Naive thymus-derived CD4-positive, alpha-beta T cell (primary cell): Measurements from ENCODE around the gene TMEM62. TPM values are rescaled to one million over a fixed set of nuclear protein-coding genes. Genes with fewer than 3 reads are reported as not detected.

Experiments
- ATAC-seq: fragments of 150-1000 bp; cut with Tn5 transposase; 2 replicates; pipeline ENCODE4 v1.10.0; 2021; ENCODE audit warnings: mild to moderate bottlenecking, moderate library complexity
- CTCF ChIA-PET: fragments of 350-600 bp; sonication (Branson Sonifier 250); formaldehyde crosslinking; loops from one replicate; lab custom pipeline; 2021; ENCODE audit warnings: antibody characterized with exemption; lab: Charles Lee
- POLR2A ChIA-PET: fragments of 350-600 bp; sonication (Branson Sonifier 250); formaldehyde crosslinking; loops from one replicate; lab custom pipeline; 2021; ENCODE audit warnings: antibody characterized with exemption, inconsistent platforms; lab: Charles Lee
- DNase-seq, 9 donors: peaks; one replicate each; pipeline versions ENCODE4 v3.0.0 to v3.0.0-alpha.2; 2020 to 2022; ENCODE audit warnings: mixed read lengths in 1 of 9
- H3K27ac ChIP-seq: one replicate; pipeline ENCODE4 v1.7.0; 2013; ENCODE audit warnings: mild to moderate bottlenecking, low read depth, low read length, moderate library complexity
- H3K27me3 ChIP-seq, 2 donors: one replicate each; pipeline ENCODE4 v1.7.0; 2013; ENCODE audit warnings: low read length in 2 of 2, mild to moderate bottlenecking in 2 of 2, moderate library complexity in 2 of 2; ENCODE audit not compliant: control insufficient read depth in 2 of 2, insufficient read depth in 2 of 2
- H3K36me3 ChIP-seq, 3 experiments: 1 replicate in 2 of 3; 2 replicates in 1 of 3; pipeline ENCODE4 v1.7.0; 2013; ENCODE audit warnings: low read length in 3 of 3, mild to moderate bottlenecking in 3 of 3, moderate library complexity in 1 of 3; ENCODE audit not compliant: insufficient read depth in 3 of 3, control insufficient read depth in 2 of 3
- H3K4me1 ChIP-seq, 2 donors: one replicate each; pipeline ENCODE4 v1.7.0; 2013; ENCODE audit warnings: low read length in 2 of 2, mild to moderate bottlenecking in 2 of 2, moderate library complexity in 1 of 2; ENCODE audit not compliant: control insufficient read depth in 2 of 2, insufficient read depth in 2 of 2
- H3K4me3 ChIP-seq: 2 replicates; pipeline ENCODE4 v1.7.0; 2013; ENCODE audit warnings: mild to moderate bottlenecking, low read length
- H3K9me3 ChIP-seq, 3 experiments: 1 replicate in 2 of 3; 2 replicates in 1 of 3; pipeline ENCODE4 v1.7.0; 2013; ENCODE audit warnings: low read length in 3 of 3; ENCODE audit not compliant: control insufficient read depth in 2 of 3
- H3K27ac Mint-ChIP-seq, 9 donors: one replicate each; pipeline ENCODE4 v1.8.0; 2020 to 2022; ENCODE audit warnings: mixed read lengths in 9 of 9, mild to moderate bottlenecking in 8 of 9, moderate library complexity in 5 of 9, inconsistent platforms in 2 of 9
- H3K27me3 Mint-ChIP-seq, 5 donors: one replicate each; pipeline ENCODE4 v1.8.0; 2021 to 2022; ENCODE audit warnings: mixed read lengths in 5 of 5, mild to moderate bottlenecking in 1 of 5
- H3K36me3 Mint-ChIP-seq, 5 donors: one replicate each; pipeline ENCODE4 v1.8.0; 2020 to 2022; ENCODE audit warnings: mixed read lengths in 5 of 5, mild to moderate bottlenecking in 3 of 5, inconsistent platforms in 1 of 5
- H3K4me1 Mint-ChIP-seq, 7 donors: one replicate each; pipeline ENCODE4 v1.8.0; 2020 to 2022; ENCODE audit warnings: mixed read lengths in 7 of 7, mild to moderate bottlenecking in 3 of 7, inconsistent platforms in 1 of 7
- H3K4me3 Mint-ChIP-seq, 10 donors: one replicate each; pipeline ENCODE4 v1.8.0; 2020 to 2022; ENCODE audit warnings: mild to moderate bottlenecking in 10 of 10, mixed read lengths in 10 of 10, moderate library complexity in 6 of 10, inconsistent platforms in 2 of 10
- H3K9me3 Mint-ChIP-seq, 11 donors: one replicate each; pipeline ENCODE4 v1.8.0; 2020 to 2022; ENCODE audit warnings: mixed read lengths in 11 of 11, mild to moderate bottlenecking in 4 of 11, inconsistent platforms in 1 of 11, moderate library complexity in 1 of 11
- intact Hi-C, 2 donors: fragments of 100-400 bp; cut with micrococcal nuclease; formaldehyde crosslinking; loops; one replicate each; pipeline ENCODE4 v1.15.1; 2023
- polyA plus RNA-seq, 2 donors: library from polyadenylated mRNA; unstranded; fragments of 300-500 nt; fragmentation: Illumina TruSeq; gene quantifications; one replicate each; pipeline ENCODE4 v1.2.3, GENCODE V29; 2021
- total RNA-seq, 6 experiments: library from RNA in 5 of 6; stranded (reverse) in 5 of 6; gene quantifications; 1 replicate in 5 of 6; 2 replicates in 1 of 6; pipeline ENCODE4 v1.2.3 and lab custom pipeline; 2021 to 2026

Gene TMEM62
- total and polyA plus RNA-seq, 7 experiments from 2014 or later, result 3.6 to 21.5 (median 15.2) TPM

- intact Hi-C loops, result loop anchor here in 1 of 2 donors (5.0 kb wide), 1 partner anchor 37 kb away; the partner anchor contains the start of gene TMEM62
- H3K27ac ChIP-seq, result no peak overlapping the region
- DNase-seq, result no peak
- no peak overlapping the region for H3K4me3 Mint-ChIP-seq
- no peaks in the 10 kb centered on the region for H3K27me3 ChIP-seq
- CTCF ChIA-PET, result interaction anchor here (0.6 kb wide), 1 partner anchor 17 kb away, joined by 3 read pairs; no protein-coding TSS in a partner anchor
- H3K27ac Mint-ChIP-seq, result peak overlapping the region in 1 of 9 donors; percentile 49
- ATAC-seq, result no peak
- POLR2A ChIA-PET, result interaction anchor here (0.6 to 0.7 kb wide), 2 partner anchors 22 to 109 kb away, joined by 3 read pairs; no protein-coding TSS in a partner anchor
- H3K36me3 ChIP-seq, result peaks cover 0 to 17% (median 0%) of the 10 kb centered on the region in 3 experiments
- H3K4me3 ChIP-seq, result no peak overlapping the region
- H3K36me3 Mint-ChIP-seq, result peaks cover 5 to 42% (median 27%) of the 10 kb centered on the region in 5 donors
- H3K4me1 ChIP-seq, result no peaks in the 10 kb centered on the region
- no peaks in the 10 kb centered on the region for H3K27me3 Mint-ChIP-seq
- H3K4me1 Mint-ChIP-seq, result peaks cover 24 to 80% (median 66%) of the 10 kb centered on the region in 7 donors
- H3K9me3 Mint-ChIP-seq, result no peaks in the 10 kb centered on the region
- no peaks in the 10 kb centered on the region for H3K9me3 ChIP-seq
Observed at GRCh38 chr15:43095243-43095642, 38.1 kb upstream of the TMEM62 start.

- H3K27ac ChIP-seq, result no peak overlapping the region
- no peak for ATAC-seq
- H3K27ac Mint-ChIP-seq, result peak overlapping the region in 1 of 9 donors; percentile 49
- H3K9me3 Mint-ChIP-seq, result no peaks in the 10 kb centered on the region
- ChIA-PET POLR2A (interaction anchor here (0.6 to 0.7 kb wide), 2 partner anchors 23 to 109 kb away, joined by 3 read pairs; no protein-coding TSS in a partner anchor), CTCF (interaction anchor here (0.6 kb wide), 1 partner anchor 17 kb away, joined by 3 read pairs; no protein-coding TSS in a partner anchor)
- peaks cover 0 to 18% (median 0%) of the 10 kb centered on the region in 3 experiments for H3K36me3 ChIP-seq
- H3K27me3 ChIP-seq, result no peaks in the 10 kb centered on the region
- no peaks in the 10 kb centered on the region for H3K27me3 Mint-ChIP-seq
- no peak overlapping the region for H3K4me3 ChIP-seq
- no peaks in the 10 kb centered on the region for H3K4me1 ChIP-seq
- intact Hi-C loops, result loop anchor here in 1 of 2 donors (5.0 kb wide), 1 partner anchor 36 kb away; the partner anchor contains the start of gene TMEM62
- no peak for DNase-seq
- peak overlapping the region in 1 of 10 donors; percentile 6 for H3K4me3 Mint-ChIP-seq
- H3K36me3 Mint-ChIP-seq, result peaks cover 5 to 47% (median 31%) of the 10 kb centered on the region in 5 donors
- peaks cover 26 to 82% (median 67%) of the 10 kb centered on the region in 7 donors for H3K4me1 Mint-ChIP-seq
- no peaks in the 10 kb centered on the region for H3K9me3 ChIP-seq
Observed at GRCh38 chr15:43095708-43096347, 37.6 kb upstream of the TMEM62 start.

- H3K9me3 ChIP-seq, result no peaks in the 10 kb centered on the region
- no peak overlapping the region for H3K4me3 ChIP-seq
- peaks cover 0 to 18% (median 0%) of the 10 kb centered on the region in 3 experiments for H3K36me3 ChIP-seq
- POLR2A ChIA-PET, result no interaction called here
- Mint-ChIP-seq H3K4me3 (peak overlapping the region in 1 of 10 donors; percentile 33), H3K27ac (peak overlapping the region in 2 of 9 donors; percentile 15 to 23), H3K27me3 (no peaks in the 10 kb centered on the region), H3K36me3 (peaks cover 5 to 53% (median 37%) of the 10 kb centered on the region in 5 donors), H3K9me3 (no peaks in the 10 kb centered on the region), H3K4me1 (peaks cover 31 to 87% (median 73%) of the 10 kb centered on the region in 7 donors)
- CTCF ChIA-PET, result no interaction called here
- ATAC-seq (no peak), DNase-seq (no peak)
- H3K27me3 ChIP-seq, result no peaks in the 10 kb centered on the region
- intact Hi-C loops, result loop anchor here in 1 of 2 donors (5.0 kb wide), 1 partner anchor 36 kb away; the partner anchor contains the start of gene TMEM62
- no peaks in the 10 kb centered on the region for H3K4me1 ChIP-seq
- H3K27ac ChIP-seq, result no peak overlapping the region
Observed at GRCh38 chr15:43096411-43096810, 37.0 kb upstream of the TMEM62 start.

GRCh38 chr15:43099105-43099845 is 34.1 kb upstream of the TMEM62 start:
- Histone ChIP-seq H3K27ac (no peak overlapping the region), H3K4me3 (no peak overlapping the region), H3K9me3 (no peaks in the 10 kb centered on the region), H3K36me3 (peaks cover 0 to 12% (median 0%) of the 10 kb centered on the region in 3 experiments), H3K27me3 (no peaks in the 10 kb centered on the region), H3K4me1 (peaks cover 5 to 20% of the 10 kb centered on the region in 2 donors)
- CTCF ChIA-PET, result no interaction called here
- intact Hi-C loops, result loop anchor here in 1 of 2 donors (5.0 kb wide), 1 partner anchor 33 kb away; the partner anchor contains the start of gene TMEM62
- peaks cover 10 to 61% (median 41%) of the 10 kb centered on the region in 5 donors for H3K36me3 Mint-ChIP-seq
- no peaks in the 10 kb centered on the region for H3K27me3 Mint-ChIP-seq
- ATAC-seq, result no peak
- H3K9me3 Mint-ChIP-seq, result no peaks in the 10 kb centered on the region
- H3K4me1 Mint-ChIP-seq, result peaks cover 41 to 93% (median 85%) of the 10 kb centered on the region in 7 donors
- H3K27ac Mint-ChIP-seq, result no peak overlapping the region
- POLR2A ChIA-PET, result no interaction called here
- peak overlapping the region in 1 of 10 donors; percentile 2 for H3K4me3 Mint-ChIP-seq
- DNase-seq, result no peak

- Histone ChIP-seq H3K4me3 (no peak overlapping the region), H3K4me1 (peaks cover 16 to 24% of the 10 kb centered on the region in 2 donors), H3K27ac (no peak overlapping the region), H3K36me3 (peaks cover 0 to 15% (median 0%) of the 10 kb centered on the region in 3 experiments), H3K27me3 (no peaks in the 10 kb centered on the region), H3K9me3 (no peaks in the 10 kb centered on the region)
- Mint-ChIP-seq H3K36me3 (peaks cover 13 to 49% (median 37%) of the 10 kb centered on the region in 5 donors), H3K27ac (peak overlapping the region in 1 of 9 donors; percentile 66), H3K9me3 (no peaks in the 10 kb centered on the region), H3K4me3 (peak overlapping the region in 6 of 10 donors; percentile 1 to 36 (median 30)), H3K4me1 (peaks cover 47 to 91% (median 80%) of the 10 kb centered on the region in 7 donors), H3K27me3 (no peaks in the 10 kb centered on the region)
- DNase-seq (no peak), ATAC-seq (no peak)
- POLR2A ChIA-PET, result no interaction called here
- CTCF ChIA-PET, result no interaction called here
- intact Hi-C loops, result loop anchor here (10.0 kb wide), 2 partner anchors 1866 to 1986 kb away; partner anchors contain the start of genes CHP1 (in 1 of the 2), EXD1 (in 1 of the 2) and INO80 (in 1 of the 2)
Observed at GRCh38 chr15:43100971-43101370, 32.4 kb upstream of the TMEM62 start.

GRCh38 chr15:43102187-43102586 is 31.2 kb upstream of the TMEM62 start:
- CTCF ChIA-PET, result no interaction called here
- H3K27ac Mint-ChIP-seq, result peak overlapping the region in 1 of 9 donors; percentile 81
- peaks cover 8 to 45% (median 32%) of the 10 kb centered on the region in 5 donors for H3K36me3 Mint-ChIP-seq
- H3K9me3 ChIP-seq, result no peaks in the 10 kb centered on the region
- no peaks in the 10 kb centered on the region for H3K9me3 Mint-ChIP-seq
- no peak for ATAC-seq
- peaks cover 21 to 24% of the 10 kb centered on the region in 2 donors for H3K4me1 ChIP-seq
- H3K36me3 ChIP-seq, result peaks cover 0 to 15% (median 0%) of the 10 kb centered on the region in 3 experiments
- no peaks in the 10 kb centered on the region for H3K27me3 Mint-ChIP-seq
- no peaks in the 10 kb centered on the region for H3K27me3 ChIP-seq
- no peak overlapping the region for H3K4me3 ChIP-seq
- H3K4me3 Mint-ChIP-seq, result peak overlapping the region in 5 of 10 donors; percentile 6 to 58 (median 36)
- intact Hi-C loops, result loop anchor here (10.0 kb wide), 2 partner anchors 1867 to 1987 kb away; partner anchors contain the start of genes CHP1 (in 1 of the 2), EXD1 (in 1 of the 2) and INO80 (in 1 of the 2)
- no peak for DNase-seq
- peaks cover 46 to 90% (median 79%) of the 10 kb centered on the region in 7 donors for H3K4me1 Mint-ChIP-seq
- H3K27ac ChIP-seq, result no peak overlapping the region
- POLR2A ChIA-PET, result no interaction called here
